GM12864 (cell line): ENCODE measurements around the gene FOXP2.
"Not testable (repeated sequence)": the region's sequence is repeated elsewhere in the genome, so short reads cannot be mapped to it uniquely, and the experiment has no call there.

Source experiments
- DNase-seq: peaks from one replicate; pipeline ENCODE4 v3.0.0-alpha.2; 2011; ENCODE audit warnings: low read depth
- H3K4me3 ChIP-seq: 2 replicates; pipeline ENCODE4 v1.5.1; 2011; ENCODE audit warnings: mild to moderate bottlenecking, low read depth, low read length, control low read depth
- TF ChIP-seq, protein P1 (sequence below): IDR thresholded peaks from 2 replicates; pipeline ENCODE4 v1.5.1; 2011; ENCODE audit warnings: low read depth, mild to moderate bottlenecking, moderate library complexity, low read length, control low read depth, inconsistent platforms; ENCODE audit errors: missing control alignments

Gene FOXP2

GRCh38 chr7:114432703-114433102 lies 18.1 kb downstream of the FOXP2 start:
- TF ChIP-seq, protein P1, sequence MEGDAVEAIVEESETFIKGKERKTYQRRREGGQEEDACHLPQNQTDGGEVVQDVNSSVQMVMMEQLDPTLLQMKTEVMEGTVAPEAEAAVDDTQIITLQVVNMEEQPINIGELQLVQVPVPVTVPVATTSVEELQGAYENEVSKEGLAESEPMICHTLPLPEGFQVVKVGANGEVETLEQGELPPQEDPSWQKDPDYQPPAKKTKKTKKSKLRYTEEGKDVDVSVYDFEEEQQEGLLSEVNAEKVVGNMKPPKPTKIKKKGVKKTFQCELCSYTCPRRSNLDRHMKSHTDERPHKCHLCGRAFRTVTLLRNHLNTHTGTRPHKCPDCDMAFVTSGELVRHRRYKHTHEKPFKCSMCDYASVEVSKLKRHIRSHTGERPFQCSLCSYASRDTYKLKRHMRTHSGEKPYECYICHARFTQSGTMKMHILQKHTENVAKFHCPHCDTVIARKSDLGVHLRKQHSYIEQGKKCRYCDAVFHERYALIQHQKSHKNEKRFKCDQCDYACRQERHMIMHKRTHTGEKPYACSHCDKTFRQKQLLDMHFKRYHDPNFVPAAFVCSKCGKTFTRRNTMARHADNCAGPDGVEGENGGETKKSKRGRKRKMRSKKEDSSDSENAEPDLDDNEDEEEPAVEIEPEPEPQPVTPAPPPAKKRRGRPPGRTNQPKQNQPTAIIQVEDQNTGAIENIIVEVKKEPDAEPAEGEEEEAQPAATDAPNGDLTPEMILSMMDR = no peak
- no peak overlapping the region for H3K4me3 ChIP-seq
- no peak for DNase-seq

GRCh38 chr7:114439581-114439980 lies 25.0 kb downstream of the FOXP2 start:
- no peak overlapping the region for H3K4me3 ChIP-seq
- TF ChIP-seq, protein P1 = no peak
- no peak for DNase-seq

GRCh38 chr7:114440927-114441326 lies 26.3 kb downstream of the FOXP2 start:
- not testable (repeated sequence) for H3K4me3 ChIP-seq

GRCh38 chr7:114444196-114444595 lies 29.6 kb downstream of the FOXP2 start:
- no peak overlapping the region for H3K4me3 ChIP-seq
- no peak for DNase-seq
- TF ChIP-seq, protein P1 = no peak

More at GRCh38 chr7:114440927-114441326, 26.3 kb downstream of the FOXP2 start:
- not testable (repeated sequence) for DNase-seq

DNA sequence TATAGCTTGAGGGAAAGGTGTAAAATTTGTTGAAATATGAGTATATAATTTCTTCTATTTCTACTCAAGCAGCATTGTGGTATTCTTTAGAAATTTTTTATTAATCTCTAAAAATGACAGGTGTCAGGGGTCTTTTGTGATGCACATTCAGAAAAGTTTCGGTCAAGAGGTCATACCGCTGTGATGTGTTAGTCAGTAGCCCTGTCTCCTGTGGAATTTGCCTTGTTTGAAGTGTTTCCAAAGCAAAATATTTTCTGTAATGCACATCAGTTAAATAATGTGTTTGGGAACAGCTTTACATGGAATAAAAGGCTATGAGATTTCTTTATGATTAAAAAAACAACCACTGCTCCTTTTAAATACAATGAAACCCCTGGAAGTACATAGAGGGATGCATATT lies 35.8 kb downstream of the FOXP2 start:
- TF ChIP-seq, protein P1 = no peak
- DNase-seq = no peak
- H3K4me3 ChIP-seq = no peak overlapping the region

DNA sequence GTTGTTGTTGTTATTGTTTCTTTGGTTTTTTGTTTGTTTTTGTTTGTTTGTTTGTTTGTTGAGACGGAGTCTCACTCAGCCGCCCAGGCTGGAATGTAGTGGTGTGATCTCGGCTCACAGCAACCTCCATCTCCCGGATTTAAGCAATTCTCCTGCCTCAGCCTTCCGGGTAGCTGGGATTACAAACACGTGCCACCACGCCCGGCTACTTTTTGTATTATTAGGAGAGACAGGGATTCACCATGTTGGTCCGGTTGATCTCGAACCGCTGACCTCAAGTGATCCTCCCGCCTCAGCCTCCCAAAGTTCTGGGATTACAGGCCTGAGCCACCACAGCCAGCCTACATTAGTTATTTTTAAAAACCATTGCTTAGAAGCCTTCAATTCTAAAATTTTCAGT lies 45.0 kb downstream of the FOXP2 start:
- TF ChIP-seq, protein P1 = no peak
- no peak for DNase-seq
- no peak overlapping the region for H3K4me3 ChIP-seq

GRCh38 chr7:114460021-114460420 lies 45.4 kb downstream of the FOXP2 start:
- no peak overlapping the region for H3K4me3 ChIP-seq
- TF ChIP-seq, protein P1 = no peak
- no peak for DNase-seq
